ENCODE results near the gene HRH2.

DNA sequence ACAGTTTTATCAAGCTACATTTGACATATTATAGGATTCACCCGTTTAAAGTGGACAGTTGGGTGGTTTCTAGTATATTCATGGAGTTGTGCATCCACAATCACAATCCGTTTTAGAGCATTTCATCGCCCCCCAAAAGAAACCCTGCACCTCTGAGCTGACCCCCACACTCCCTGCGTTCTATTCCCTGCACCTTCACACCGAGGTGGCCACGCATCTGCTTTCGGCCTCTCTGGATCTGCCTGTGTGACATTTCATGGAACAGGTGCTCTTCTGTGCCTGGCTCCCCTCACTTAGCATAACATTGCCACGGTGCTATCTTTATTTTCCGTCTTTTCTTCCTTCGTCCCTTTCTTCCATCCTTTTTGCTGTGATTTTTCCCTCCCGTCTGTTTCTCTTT, 32.7 kb downstream of the HRH2 start:
- TF ChIP-seq, protein P1, sequence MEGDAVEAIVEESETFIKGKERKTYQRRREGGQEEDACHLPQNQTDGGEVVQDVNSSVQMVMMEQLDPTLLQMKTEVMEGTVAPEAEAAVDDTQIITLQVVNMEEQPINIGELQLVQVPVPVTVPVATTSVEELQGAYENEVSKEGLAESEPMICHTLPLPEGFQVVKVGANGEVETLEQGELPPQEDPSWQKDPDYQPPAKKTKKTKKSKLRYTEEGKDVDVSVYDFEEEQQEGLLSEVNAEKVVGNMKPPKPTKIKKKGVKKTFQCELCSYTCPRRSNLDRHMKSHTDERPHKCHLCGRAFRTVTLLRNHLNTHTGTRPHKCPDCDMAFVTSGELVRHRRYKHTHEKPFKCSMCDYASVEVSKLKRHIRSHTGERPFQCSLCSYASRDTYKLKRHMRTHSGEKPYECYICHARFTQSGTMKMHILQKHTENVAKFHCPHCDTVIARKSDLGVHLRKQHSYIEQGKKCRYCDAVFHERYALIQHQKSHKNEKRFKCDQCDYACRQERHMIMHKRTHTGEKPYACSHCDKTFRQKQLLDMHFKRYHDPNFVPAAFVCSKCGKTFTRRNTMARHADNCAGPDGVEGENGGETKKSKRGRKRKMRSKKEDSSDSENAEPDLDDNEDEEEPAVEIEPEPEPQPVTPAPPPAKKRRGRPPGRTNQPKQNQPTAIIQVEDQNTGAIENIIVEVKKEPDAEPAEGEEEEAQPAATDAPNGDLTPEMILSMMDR (IDR thresholded peaks at IDR 0.05; ENCODE audit: low read depth, low read length), result no peak
- no peak for TF ChIP-seq EZH2phosphoT487 (IDR thresholded peaks at IDR 0.05; ENCODE audit: low read depth)
